ENCODE measurements around the gene PPFIA1.

GRCh38 chr11:70243912-70244652 lies 26.4 kb upstream of the PPFIA1 start:
- TF ChIP-seq CTCF (conservative IDR thresholded peaks at IDR 0.05) (no peak), ZFX (IDR thresholded peaks at IDR 0.05) (no peak)

Data from C4-2B (cell line).